Measurements from ENCODE around the gene ALOX15B. TPM values are rescaled to one million over a fixed set of nuclear protein-coding genes. Genes with fewer than 3 reads are reported as not detected.
A peak's percentile ranks its signal among the peaks of the same experiment; 100 is the strongest.

The ALOX15B gene
- total RNA-seq, 2 donors from 2014 or later: 0.14 TPM

- ATAC-seq (replicated peaks in 1 of 2): no peak
- Mint-ChIP-seq H3K27me3 (ENCODE audit: low read depth) (peaks cover 32% of the 10 kb centered on the region), H3K4me3 (no peak overlapping the region), H3K9me3 (no peaks in the 10 kb centered on the region), H3K27ac (no peak overlapping the region), H3K4me1 (ENCODE audit: low read depth) (peaks cover 4% of the 10 kb centered on the region), H3K36me3 (ENCODE audit: insufficient read depth in 2 of 2) (no peaks in the 10 kb centered on the region)
- no peak for DNase-seq
Observed at GRCh38 chr17:8039611-8040168, 831 bp downstream of the ALOX15B start.

- peak; percentile 51 to 64 for ATAC-seq (replicated peaks in 1 of 2)
- H3K36me3 Mint-ChIP-seq (ENCODE audit: insufficient read depth in 2 of 2): no peaks in the 10 kb centered on the region
- H3K9me3 Mint-ChIP-seq: no peaks in the 10 kb centered on the region
- DNase-seq: peak; percentile 46 to 47
- no peak overlapping the region for H3K4me3 Mint-ChIP-seq
- peaks cover 4% of the 10 kb centered on the region for H3K4me1 Mint-ChIP-seq (ENCODE audit: low read depth)
- H3K27ac Mint-ChIP-seq: no peak overlapping the region
- H3K27me3 Mint-ChIP-seq (ENCODE audit: low read depth): peaks cover 32% of the 10 kb centered on the region
Observed at GRCh38 chr17:8041249-8041928, 2.5 kb downstream of the ALOX15B start.

DNA sequence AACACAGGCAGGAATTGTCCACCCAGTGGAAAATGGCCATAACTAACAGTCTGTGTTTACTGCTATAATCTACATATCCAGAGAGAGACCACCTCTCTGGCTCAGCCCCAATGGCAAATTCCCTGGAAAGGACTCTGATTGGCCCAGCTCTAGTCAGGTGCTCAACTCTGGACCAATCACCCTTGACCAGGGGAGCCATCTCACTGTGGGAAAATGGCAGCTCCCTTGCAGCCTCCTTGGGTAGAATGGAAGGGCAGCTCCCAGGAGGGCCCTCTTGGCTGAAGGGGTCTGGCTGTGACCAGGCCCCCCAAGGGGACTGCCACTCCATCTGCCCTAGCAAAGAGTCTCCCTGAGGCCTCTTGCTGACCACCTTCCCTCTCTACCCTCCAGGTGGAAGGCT is 3.1 kb downstream of the ALOX15B start:
- peaks cover 4% of the 10 kb centered on the region for H3K4me1 Mint-ChIP-seq (ENCODE audit: low read depth)
- H3K27me3 Mint-ChIP-seq (ENCODE audit: low read depth): peaks cover 32% of the 10 kb centered on the region
- H3K9me3 Mint-ChIP-seq: no peaks in the 10 kb centered on the region
- DNase-seq: no peak
- H3K4me3 Mint-ChIP-seq: no peak overlapping the region
- no peak overlapping the region for H3K27ac Mint-ChIP-seq
- H3K36me3 Mint-ChIP-seq (ENCODE audit: insufficient read depth in 2 of 2): no peaks in the 10 kb centered on the region
- no peak for ATAC-seq (replicated peaks in 1 of 2)

- H3K4me3 Mint-ChIP-seq: no peak overlapping the region
- DNase-seq (no peak), ATAC-seq (replicated peaks in 1 of 2) (no peak)
- no peaks in the 10 kb centered on the region for H3K36me3 Mint-ChIP-seq (ENCODE audit: insufficient read depth in 2 of 2)
- H3K27ac Mint-ChIP-seq: no peak overlapping the region
- H3K27me3 Mint-ChIP-seq (ENCODE audit: low read depth): peaks cover 13% of the 10 kb centered on the region
- no peaks in the 10 kb centered on the region for H3K9me3 Mint-ChIP-seq
- H3K4me1 Mint-ChIP-seq (ENCODE audit: low read depth): no peaks in the 10 kb centered on the region
Observed at GRCh38 chr17:8044819-8045810, 6.3 kb downstream of the ALOX15B start.

DNA sequence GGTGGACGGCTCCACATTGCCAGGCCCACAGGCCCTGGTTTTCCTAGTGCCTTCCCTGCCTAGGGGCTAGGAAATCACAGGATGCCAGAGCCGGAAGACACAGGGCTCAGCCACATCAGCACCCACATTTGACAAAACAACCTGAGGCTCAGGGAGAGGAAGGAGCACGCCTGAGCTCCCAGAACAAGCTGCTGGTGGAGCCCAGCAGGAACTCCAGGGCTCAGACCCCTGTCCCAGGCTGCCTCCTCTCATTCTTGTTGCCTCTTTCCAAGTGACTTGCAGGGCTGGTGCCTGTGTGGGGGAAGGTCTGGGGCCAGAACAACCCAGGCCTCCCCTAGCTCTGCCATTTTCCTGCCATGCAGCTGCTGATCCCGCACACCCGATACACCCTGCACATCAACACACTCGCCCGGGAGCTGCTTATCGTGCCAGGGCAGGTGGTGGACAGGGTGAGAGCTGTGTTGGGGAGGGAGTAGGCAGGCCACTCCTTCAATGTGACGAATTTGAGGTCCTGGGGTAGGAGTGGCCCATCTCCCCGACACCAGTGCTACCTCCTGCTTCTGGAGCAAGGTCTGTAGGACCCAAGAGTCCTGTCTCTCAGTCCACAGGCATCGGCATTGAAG is 7.6 kb downstream of the ALOX15B start:
- no peaks in the 10 kb centered on the region for H3K9me3 Mint-ChIP-seq
- no peaks in the 10 kb centered on the region for H3K4me1 Mint-ChIP-seq (ENCODE audit: low read depth)
- H3K27ac Mint-ChIP-seq: no peak overlapping the region

DNA sequence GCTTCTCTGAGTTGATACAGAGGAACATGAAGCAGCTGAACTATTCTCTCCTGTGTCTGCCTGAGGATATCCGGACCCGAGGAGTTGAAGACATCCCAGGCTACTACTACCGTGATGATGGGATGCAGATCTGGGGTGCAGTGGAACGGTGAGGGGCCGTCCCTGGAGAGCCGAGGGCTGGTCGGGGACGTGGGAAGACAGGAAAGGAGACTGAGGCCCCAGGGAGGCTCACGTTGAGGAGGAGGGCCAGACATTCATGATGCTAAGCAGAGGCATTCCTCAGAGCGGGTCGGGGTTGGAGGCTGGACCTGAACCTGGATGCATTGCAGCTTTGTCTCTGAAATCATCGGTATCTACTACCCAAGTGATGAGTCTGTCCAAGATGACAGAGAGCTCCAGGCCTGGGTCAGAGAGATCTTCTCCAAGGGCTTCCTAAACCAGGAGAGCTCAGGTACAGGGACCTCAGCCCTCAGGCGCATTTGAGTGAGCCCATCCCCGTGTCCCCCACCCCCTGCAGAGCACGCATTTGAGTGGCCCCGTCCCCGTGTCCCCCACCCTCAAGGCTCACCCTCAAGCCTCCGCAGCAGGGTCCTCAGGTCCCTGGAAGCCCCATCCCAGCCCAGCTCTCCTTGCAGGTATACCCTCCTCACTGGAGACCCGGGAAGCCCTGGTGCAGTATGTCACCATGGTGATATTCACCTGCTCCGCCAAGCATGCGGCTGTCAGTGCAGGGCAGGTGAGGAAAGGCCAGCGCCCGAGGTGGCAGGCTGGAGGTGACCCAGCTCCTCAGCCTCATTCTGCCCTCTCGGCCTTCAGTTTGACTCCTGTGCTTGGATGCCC is 8.3 kb downstream of the ALOX15B start:
- Mint-ChIP-seq H3K9me3 (no peaks in the 10 kb centered on the region), H3K36me3 (ENCODE audit: insufficient read depth in 2 of 2) (no peaks in the 10 kb centered on the region)

More for the DNA sequence above, 7.6 kb downstream of the ALOX15B start:
- H3K27me3 Mint-ChIP-seq (ENCODE audit: low read depth): no peaks in the 10 kb centered on the region
- no peak for ATAC-seq (replicated peaks in 1 of 2)
- no peak overlapping the region for H3K4me3 Mint-ChIP-seq
- H3K36me3 Mint-ChIP-seq (ENCODE audit: insufficient read depth in 2 of 2): no peaks in the 10 kb centered on the region
- no peak for DNase-seq

GRCh38 chr17:8047769-8048110 is 8.9 kb downstream of the ALOX15B start:
- Mint-ChIP-seq H3K27me3 (ENCODE audit: low read depth) (no peaks in the 10 kb centered on the region), H3K4me1 (ENCODE audit: low read depth) (no peaks in the 10 kb centered on the region), H3K9me3 (no peaks in the 10 kb centered on the region), H3K36me3 (ENCODE audit: insufficient read depth in 2 of 2) (no peaks in the 10 kb centered on the region), H3K4me3 (no peak overlapping the region), H3K27ac (no peak overlapping the region)
- no peak for ATAC-seq (replicated peaks in 1 of 2)
- no peak for DNase-seq

More for the DNA sequence above, 8.3 kb downstream of the ALOX15B start:
- no peaks in the 10 kb centered on the region for H3K4me1 Mint-ChIP-seq (ENCODE audit: low read depth)
- ATAC-seq (replicated peaks in 1 of 2): no peak
- no peak overlapping the region for H3K27ac Mint-ChIP-seq
- no peak overlapping the region for H3K4me3 Mint-ChIP-seq
- no peaks in the 10 kb centered on the region for H3K27me3 Mint-ChIP-seq (ENCODE audit: low read depth)
- no peak for DNase-seq

GRCh38 chr17:8048236-8048635 is 9.4 kb downstream of the ALOX15B start:
- Mint-ChIP-seq H3K27ac (no peak overlapping the region), H3K9me3 (no peaks in the 10 kb centered on the region), H3K27me3 (ENCODE audit: low read depth) (no peaks in the 10 kb centered on the region), H3K36me3 (ENCODE audit: insufficient read depth in 2 of 2) (no peaks in the 10 kb centered on the region), H3K4me1 (ENCODE audit: low read depth) (no peaks in the 10 kb centered on the region), H3K4me3 (no peak overlapping the region)
- no peak for DNase-seq
- ATAC-seq (replicated peaks in 1 of 2): no peak

- no peak for ATAC-seq (replicated peaks in 1 of 2)
- H3K36me3 Mint-ChIP-seq (ENCODE audit: insufficient read depth in 2 of 2): no peaks in the 10 kb centered on the region
- H3K27me3 Mint-ChIP-seq (ENCODE audit: low read depth): no peaks in the 10 kb centered on the region
- H3K9me3 Mint-ChIP-seq: no peaks in the 10 kb centered on the region
- no peak overlapping the region for H3K4me3 Mint-ChIP-seq
- DNase-seq: no peak
- H3K27ac Mint-ChIP-seq: no peak overlapping the region
- no peaks in the 10 kb centered on the region for H3K4me1 Mint-ChIP-seq (ENCODE audit: low read depth)
Observed at GRCh38 chr17:8048736-8049135, 9.9 kb downstream of the ALOX15B start.

DNA sequence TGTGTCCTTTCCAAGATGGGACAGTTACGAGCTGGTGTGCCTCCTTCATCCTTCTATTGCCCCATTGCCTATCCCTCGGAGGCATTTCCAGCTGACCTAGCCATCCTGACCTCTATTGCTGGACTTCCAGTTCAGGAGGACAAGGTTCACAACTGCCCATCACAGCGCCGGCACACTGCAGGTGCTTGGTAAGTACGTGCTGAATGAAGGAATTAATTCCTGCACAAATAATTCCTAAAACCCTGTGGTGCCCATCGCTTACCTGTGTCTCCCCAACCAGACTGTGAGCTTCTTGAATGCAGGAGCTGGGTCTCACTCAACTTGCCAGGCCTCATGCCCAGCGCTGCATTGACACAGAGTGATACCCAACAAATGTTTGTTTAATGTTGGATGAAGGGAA is 13.0 kb downstream of the ALOX15B start:
- Mint-ChIP-seq H3K4me3 (no peak overlapping the region), H3K4me1 (ENCODE audit: low read depth) (peaks cover 12% of the 10 kb centered on the region), H3K27ac (no peak overlapping the region), H3K9me3 (no peaks in the 10 kb centered on the region), H3K27me3 (ENCODE audit: low read depth) (peaks cover 9% of the 10 kb centered on the region), H3K36me3 (ENCODE audit: insufficient read depth in 2 of 2) (no peaks in the 10 kb centered on the region)
- ATAC-seq (replicated peaks in 1 of 2) (no peak), DNase-seq (no peak)

- Mint-ChIP-seq H3K27ac (no peak overlapping the region), H3K4me3 (no peak overlapping the region), H3K36me3 (ENCODE audit: insufficient read depth in 2 of 2) (no peaks in the 10 kb centered on the region), H3K9me3 (no peaks in the 10 kb centered on the region), H3K27me3 (ENCODE audit: low read depth) (peaks cover 16% of the 10 kb centered on the region), H3K4me1 (ENCODE audit: low read depth) (peaks cover 18% of the 10 kb centered on the region)
- no peak for ATAC-seq (replicated peaks in 1 of 2)
- DNase-seq: no peak
Observed at GRCh38 chr17:8052256-8053252, 13.7 kb downstream of the ALOX15B start.

Data from activated T-cell treated with anti-CD3 and anti-CD28 coated beads, Interleukin-2, amount 50 U/mL, for 72 hours (primary cell).